Choroid plexus epithelial cell (primary cell): ENCODE measurements around the gene RAI1.

Source experiments
- DNase-seq: peaks from one replicate; pipeline ENCODE4 v3.0.0-alpha.2; 2010; ENCODE audit warnings: low read depth
- H3K4me3 ChIP-seq: 2 replicates; pipeline ENCODE4 v1.5.1; 2011; ENCODE audit warnings: low read depth, mild to moderate bottlenecking, control low read depth, low read length, moderate library complexity
- TF ChIP-seq, protein P1 (sequence below): conservative IDR thresholded peaks from 2 replicates; pipeline ENCODE4 v1.5.1; 2011; ENCODE audit warnings: low read depth, mild to moderate bottlenecking, control low read depth, inconsistent platforms, low read length, moderate library complexity

RAI1 gene

DNA sequence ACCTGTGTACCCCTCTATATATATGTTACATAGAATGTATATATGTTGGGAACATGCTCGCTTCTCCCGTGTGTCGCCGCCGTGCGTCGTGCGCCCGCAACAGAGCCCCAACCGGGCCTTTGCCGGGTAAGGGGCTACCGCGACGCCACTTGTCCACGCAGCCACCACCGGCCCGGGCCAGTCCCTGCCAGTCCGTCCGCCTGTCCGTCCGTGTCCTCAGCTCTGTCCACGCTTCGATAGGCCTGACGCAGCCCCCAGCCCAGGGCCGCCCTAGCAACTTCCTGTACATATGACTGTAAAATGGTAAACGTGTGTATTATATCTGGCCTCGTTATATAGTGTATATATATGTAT, 129.6 kb downstream of the RAI1 start:
- DNase-seq: no peak
- H3K4me3 ChIP-seq: no peak overlapping the region
- TF ChIP-seq, protein P1, sequence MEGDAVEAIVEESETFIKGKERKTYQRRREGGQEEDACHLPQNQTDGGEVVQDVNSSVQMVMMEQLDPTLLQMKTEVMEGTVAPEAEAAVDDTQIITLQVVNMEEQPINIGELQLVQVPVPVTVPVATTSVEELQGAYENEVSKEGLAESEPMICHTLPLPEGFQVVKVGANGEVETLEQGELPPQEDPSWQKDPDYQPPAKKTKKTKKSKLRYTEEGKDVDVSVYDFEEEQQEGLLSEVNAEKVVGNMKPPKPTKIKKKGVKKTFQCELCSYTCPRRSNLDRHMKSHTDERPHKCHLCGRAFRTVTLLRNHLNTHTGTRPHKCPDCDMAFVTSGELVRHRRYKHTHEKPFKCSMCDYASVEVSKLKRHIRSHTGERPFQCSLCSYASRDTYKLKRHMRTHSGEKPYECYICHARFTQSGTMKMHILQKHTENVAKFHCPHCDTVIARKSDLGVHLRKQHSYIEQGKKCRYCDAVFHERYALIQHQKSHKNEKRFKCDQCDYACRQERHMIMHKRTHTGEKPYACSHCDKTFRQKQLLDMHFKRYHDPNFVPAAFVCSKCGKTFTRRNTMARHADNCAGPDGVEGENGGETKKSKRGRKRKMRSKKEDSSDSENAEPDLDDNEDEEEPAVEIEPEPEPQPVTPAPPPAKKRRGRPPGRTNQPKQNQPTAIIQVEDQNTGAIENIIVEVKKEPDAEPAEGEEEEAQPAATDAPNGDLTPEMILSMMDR: no peak

DNA sequence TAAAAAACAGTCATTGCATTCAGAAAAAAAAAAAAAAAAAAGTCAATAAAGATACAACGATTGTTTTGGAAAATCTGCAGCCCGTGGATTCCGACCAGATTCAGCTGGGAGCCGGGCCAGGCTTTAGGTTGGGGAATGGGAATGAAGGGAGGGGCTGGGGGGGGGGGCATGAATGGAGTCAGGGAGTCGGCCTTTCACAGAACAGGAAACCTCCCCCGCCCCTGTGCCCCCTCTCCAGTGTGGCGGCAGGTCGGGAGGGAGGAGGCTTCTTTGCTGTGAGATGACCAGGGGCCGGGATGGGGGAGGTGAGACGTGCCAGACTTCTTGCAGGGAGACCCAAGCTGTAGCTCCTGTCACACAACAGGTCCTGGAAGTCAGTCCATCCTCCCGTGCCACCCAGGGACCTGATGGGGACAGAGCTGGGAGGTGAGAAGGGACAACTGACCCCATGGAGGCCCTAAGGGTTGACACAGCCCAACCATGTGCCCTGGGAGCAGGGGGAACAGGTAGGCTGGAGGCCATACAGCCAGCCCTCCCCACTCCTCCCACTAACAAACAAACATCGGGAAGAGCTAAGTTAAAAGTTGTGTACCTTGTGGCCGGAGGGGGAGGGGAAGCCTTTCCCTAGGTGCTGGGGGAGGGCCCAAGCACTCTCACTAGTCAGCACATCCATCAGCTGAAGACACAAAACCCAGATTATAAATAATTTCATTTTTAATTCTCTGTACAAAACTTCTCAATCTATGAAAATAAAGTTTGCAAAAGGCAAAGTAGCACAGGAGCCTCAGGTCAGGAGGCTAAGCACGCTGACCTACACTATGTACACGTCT, 130.3 kb downstream of the RAI1 start:
- TF ChIP-seq, protein P1: no peak
- no peak overlapping the region for H3K4me3 ChIP-seq
- no peak for DNase-seq

DNA sequence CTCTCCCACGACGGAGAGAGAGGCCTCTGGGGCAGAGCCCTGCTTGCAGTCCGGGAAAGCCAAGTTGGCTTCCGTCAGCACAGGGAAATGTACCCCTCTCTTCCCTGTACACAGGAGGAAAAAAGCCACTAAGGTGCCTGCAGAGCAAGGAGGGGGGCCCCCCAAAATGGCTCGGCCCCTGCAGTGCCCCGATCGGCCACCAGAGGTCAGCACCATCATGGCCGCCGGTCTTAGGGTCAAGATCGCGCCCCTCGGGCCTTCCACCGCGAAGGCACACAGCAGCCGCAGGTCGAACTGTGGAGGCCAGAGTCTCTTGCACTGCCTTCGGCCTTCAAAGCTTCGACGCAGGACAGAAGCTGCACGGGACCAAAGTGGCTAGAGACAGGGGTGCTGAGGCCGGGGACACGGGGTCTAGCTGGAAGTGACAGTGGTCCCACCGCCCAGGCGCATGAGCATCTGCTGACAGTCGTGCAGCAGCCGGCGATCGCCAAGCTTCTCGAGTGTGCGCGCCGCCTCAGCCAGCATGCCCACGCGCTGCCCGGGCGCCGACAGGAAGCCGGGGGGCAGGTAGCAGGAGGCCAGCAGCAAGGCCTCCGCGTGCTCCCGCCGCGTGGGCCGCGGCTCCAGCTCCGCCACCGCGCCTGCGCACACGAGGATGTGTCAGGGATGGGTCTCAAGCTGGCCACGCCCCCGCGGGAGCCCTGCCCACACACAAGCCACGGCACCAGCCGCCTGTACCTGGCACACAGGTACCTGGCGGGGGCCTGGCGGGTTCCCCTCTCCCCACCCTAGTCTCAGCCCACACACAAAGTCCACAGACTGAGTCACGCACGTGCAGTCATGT, 131.2 kb downstream of the RAI1 start:
- H3K4me3 ChIP-seq: no peak overlapping the region
- TF ChIP-seq, protein P1: peak; percentile 95
- DNase-seq: peak; percentile 61

DNA sequence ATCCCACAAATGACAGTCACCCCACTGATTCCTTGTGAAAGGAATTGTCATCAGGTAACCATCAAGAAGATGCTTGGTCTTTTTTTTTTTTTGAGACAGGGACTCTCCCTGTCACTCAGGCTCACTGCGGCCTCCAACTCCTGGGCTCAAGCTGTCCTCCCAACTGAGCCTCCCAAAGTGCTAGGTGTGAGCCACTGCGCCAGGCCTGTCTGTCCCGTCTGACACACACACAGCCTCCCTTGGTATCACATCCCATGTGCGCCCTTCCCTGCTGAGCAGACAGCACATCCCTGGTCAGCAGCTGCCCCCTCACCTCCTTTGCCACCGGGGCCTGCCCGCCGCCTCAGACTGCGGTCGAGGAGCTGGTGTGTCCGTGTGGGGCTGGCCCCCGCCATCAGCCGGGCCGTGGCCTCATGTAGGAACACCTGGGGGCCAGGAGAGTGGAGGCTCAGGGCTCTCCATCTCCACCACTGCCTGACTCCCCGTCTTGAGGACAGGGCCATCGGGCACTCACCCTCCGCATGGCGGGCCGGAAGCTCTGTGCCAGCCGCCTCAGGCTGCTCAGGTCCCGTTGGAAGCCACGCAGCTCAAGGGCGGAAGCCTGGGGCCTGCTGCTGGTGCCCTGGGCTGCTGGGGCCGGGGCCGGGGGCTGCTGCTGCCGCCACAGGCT, 131.9 kb downstream of the RAI1 start:
- DNase-seq: no peak
- TF ChIP-seq, protein P1: no peak
- no peak overlapping the region for H3K4me3 ChIP-seq

DNA sequence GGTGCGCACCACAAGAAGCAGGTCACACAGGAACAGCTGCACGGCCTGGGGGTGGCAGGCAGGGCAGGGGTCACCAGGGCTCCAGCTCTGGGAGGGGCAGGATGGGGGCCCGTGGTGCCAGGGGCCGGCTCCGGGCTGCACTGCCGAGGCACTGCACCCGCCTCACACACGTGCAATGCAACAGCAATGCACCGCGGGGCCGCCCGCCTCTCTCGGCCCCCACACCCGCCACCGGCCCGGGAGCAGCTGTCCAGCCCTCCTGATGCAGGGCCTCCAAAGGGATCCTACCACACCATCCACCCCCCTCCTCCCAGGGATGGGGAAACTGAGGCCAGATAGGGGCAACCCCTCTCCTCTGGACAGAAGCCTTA, 132.5 kb downstream of the RAI1 start:
- no peak for DNase-seq
- no peak overlapping the region for H3K4me3 ChIP-seq
- TF ChIP-seq, protein P1: no peak

DNA sequence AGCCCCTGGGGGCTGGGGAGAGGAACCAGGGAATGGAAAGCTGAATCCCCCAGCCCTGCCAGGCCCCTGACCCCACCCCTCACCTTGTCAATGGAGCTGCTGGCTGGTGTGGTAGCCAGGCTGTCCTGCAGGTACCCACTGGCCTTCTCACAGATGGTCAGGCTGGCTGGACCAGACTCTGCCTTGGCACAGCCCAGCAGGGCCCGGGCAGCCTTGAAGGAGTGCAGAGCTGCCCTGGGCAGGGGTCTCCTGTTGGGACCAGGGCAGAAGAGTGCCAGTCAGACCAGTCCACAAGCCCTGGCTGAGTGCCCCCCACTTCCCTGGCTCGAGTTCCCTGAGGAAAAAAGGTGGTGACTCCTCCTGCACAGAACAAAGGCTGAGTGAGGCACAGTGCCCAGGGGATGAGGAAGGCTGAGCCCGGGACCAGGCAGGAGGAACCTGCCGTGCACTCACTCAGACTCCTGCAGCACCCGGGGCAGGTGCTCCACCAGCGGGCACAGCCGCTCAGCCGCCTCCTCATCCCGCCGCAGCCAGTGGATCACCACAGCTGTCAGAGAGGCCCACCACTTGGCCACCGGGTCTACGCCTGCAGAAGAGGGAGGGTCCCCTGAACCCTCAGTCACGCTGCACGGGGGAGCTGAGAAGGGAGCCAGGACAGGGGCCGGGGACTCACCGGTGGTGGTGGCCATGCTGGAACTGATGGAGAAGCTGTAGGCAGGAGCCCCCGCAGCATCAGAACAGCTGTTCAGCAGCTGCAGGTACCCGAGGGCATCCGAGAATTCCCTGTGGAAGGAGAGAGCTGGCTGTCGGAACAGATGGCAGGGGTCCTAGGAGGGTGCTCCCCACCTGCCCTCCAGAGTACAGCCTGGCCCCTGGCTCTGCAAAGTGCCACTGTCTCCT, 133.2 kb downstream of the RAI1 start:
- no peak overlapping the region for H3K4me3 ChIP-seq
- TF ChIP-seq, protein P1: no peak
- no peak for DNase-seq
